ENCODE measurements around the gene ULK1. TPM values are rescaled to one million over a fixed set of nuclear protein-coding genes. Genes with fewer than 3 reads are reported as not detected.
A peak's percentile ranks its signal among the peaks of the same experiment; 100 is the strongest.

The ULK1 gene
- total RNA-seq, 2 experiments from 2014 or later = 85.0 to 91.6 TPM

- H3K27me3 ChIP-seq (ENCODE audit: control insufficient read depth in 1 of 2, insufficient read depth in 2 of 2, low read length in 2 of 2) = no peaks in the 10 kb centered on the region
- H3K9me3 ChIP-seq (ENCODE audit: control insufficient read depth in 1 of 2, insufficient read depth in 1 of 2, low read length in 2 of 2) = no peaks in the 10 kb centered on the region
- no peaks in the 10 kb centered on the region for H3K36me3 ChIP-seq (ENCODE audit: insufficient read depth, low read length)
- H3K4me1 Mint-ChIP-seq (ENCODE audit: low read depth) = peaks cover 25% of the 10 kb centered on the region
- no peaks in the 10 kb centered on the region for H3K27me3 Mint-ChIP-seq
- H3K9me3 Mint-ChIP-seq = no peaks in the 10 kb centered on the region
- TF ChIP-seq CTCF (IDR thresholded peaks at IDR 0.05) = no peak
- peak overlapping the region; percentile 71 for H3K4me3 ChIP-seq (ENCODE audit: low read length)
- peak overlapping the region; percentile 93 for H3K4me3 Mint-ChIP-seq
- ATAC-seq (ENCODE audit: poor library complexity) = peak; percentile 35
- H3K27ac ChIP-seq (ENCODE audit: low read depth in 1 of 2, low read length in 2 of 2) = peak overlapping the region in 1 of 2 donors; percentile 55
- ChIA-PET POLR2A (interaction anchor here (0.6 to 1.3 kb wide), 2 partner anchors 29 to 32 kb away, joined by 3 read pairs; no protein-coding TSS in a partner anchor), CTCF (no interaction called here)
- H3K27ac Mint-ChIP-seq = peak overlapping the region; percentile 88
- peak in 13 of 14 experiments; percentile 37 to 80 (median 55) for DNase-seq
- intact Hi-C loops (cut with DNase I, micrococcal nuclease) = loop anchor here in 1 of 2 experiments (1.0 kb wide), 1 partner anchor 53 kb away; the partner anchor contains the start of gene EP400
- H3K36me3 Mint-ChIP-seq (ENCODE audit: low read depth) = peaks cover 9% of the 10 kb centered on the region
- peaks cover 31% of the 10 kb centered on the region for H3K4me1 ChIP-seq (ENCODE audit: insufficient read depth, low read length)
Measured at GRCh38 chr12:131896080-131896810, 1.8 kb downstream of the ULK1 start.

- Histone ChIP-seq H3K27ac (ENCODE audit: low read depth in 1 of 2, low read length in 2 of 2) (no peak overlapping the region), H3K27me3 (ENCODE audit: control insufficient read depth in 1 of 2, insufficient read depth in 2 of 2, low read length in 2 of 2) (no peaks in the 10 kb centered on the region), H3K4me1 (ENCODE audit: insufficient read depth, low read length) (peaks cover 31% of the 10 kb centered on the region), H3K4me3 (ENCODE audit: low read length) (peak overlapping the region; percentile 71), H3K36me3 (ENCODE audit: insufficient read depth, low read length) (no peaks in the 10 kb centered on the region), H3K9me3 (ENCODE audit: control insufficient read depth in 1 of 2, insufficient read depth in 1 of 2, low read length in 2 of 2) (no peaks in the 10 kb centered on the region)
- Mint-ChIP-seq H3K36me3 (ENCODE audit: low read depth) (peaks cover 9% of the 10 kb centered on the region), H3K4me1 (ENCODE audit: low read depth) (peaks cover 25% of the 10 kb centered on the region), H3K9me3 (no peaks in the 10 kb centered on the region), H3K4me3 (peak overlapping the region; percentile 76), H3K27me3 (no peaks in the 10 kb centered on the region), H3K27ac (peak overlapping the region; percentile 14)
- ATAC-seq (ENCODE audit: poor library complexity) = no peak
- TF ChIP-seq CTCF (IDR thresholded peaks at IDR 0.05) = no peak
- CTCF ChIA-PET = no interaction called here
- peak in 2 of 14 experiments; percentile 27 to 32 for DNase-seq
- intact Hi-C loops (cut with DNase I, micrococcal nuclease) = loop anchor here in 1 of 2 experiments (1.0 kb wide), 1 partner anchor 52 kb away; the partner anchor contains the start of gene EP400
- POLR2A ChIA-PET = interaction anchor here (0.6 to 1.3 kb wide), 2 partner anchors 28 to 32 kb away, joined by 3 read pairs; no protein-coding TSS in a partner anchor
Measured at GRCh38 chr12:131896811-131897270, 2.4 kb downstream of the ULK1 start.

GRCh38 chr12:131897276-131897675, 2.9 kb downstream of the ULK1 start:
- Mint-ChIP-seq H3K27me3 (no peaks in the 10 kb centered on the region), H3K4me1 (ENCODE audit: low read depth) (peaks cover 25% of the 10 kb centered on the region), H3K9me3 (no peaks in the 10 kb centered on the region), H3K4me3 (peak overlapping the region; percentile 76), H3K27ac (peak overlapping the region; percentile 14), H3K36me3 (ENCODE audit: low read depth) (peaks cover 9% of the 10 kb centered on the region)
- ChIA-PET CTCF (no interaction called here), POLR2A (interaction anchor here (0.6 to 1.3 kb wide), 2 partner anchors 28 to 31 kb away, joined by 3 read pairs; no protein-coding TSS in a partner anchor)
- Histone ChIP-seq H3K4me1 (ENCODE audit: insufficient read depth, low read length) (peaks cover 31% of the 10 kb centered on the region), H3K27ac (ENCODE audit: low read depth in 1 of 2, low read length in 2 of 2) (no peak overlapping the region), H3K9me3 (ENCODE audit: control insufficient read depth in 1 of 2, insufficient read depth in 1 of 2, low read length in 2 of 2) (no peaks in the 10 kb centered on the region), H3K4me3 (ENCODE audit: low read length) (no peak overlapping the region), H3K36me3 (ENCODE audit: insufficient read depth, low read length) (no peaks in the 10 kb centered on the region), H3K27me3 (ENCODE audit: control insufficient read depth in 1 of 2, insufficient read depth in 2 of 2, low read length in 2 of 2) (no peaks in the 10 kb centered on the region)
- intact Hi-C loops (cut with DNase I, micrococcal nuclease) = no loop called here
- no peak for TF ChIP-seq CTCF (IDR thresholded peaks at IDR 0.05)
- ATAC-seq (ENCODE audit: poor library complexity) (no peak), DNase-seq (peak in 1 of 14 experiments; percentile 22)
